GM12875 (cell line): ENCODE data around the gene KDM4B.

Experiments used
- H3K4me3 ChIP-seq: one replicate; pipeline ENCODE4 v1.5.1; 2011; ENCODE audit warnings: low read depth, low read length, control low read depth
- CTCF ChIP-seq: IDR thresholded peaks from 2 replicates; pipeline ENCODE4 v1.5.1; 2011; ENCODE audit warnings: low read depth, mild to moderate bottlenecking, control low read depth, inconsistent platforms, low read length, moderate library complexity, borderline replicate concordance; ENCODE audit not compliant: insufficient read depth

KDM4B gene

GRCh38 chr19:5030136-5030820, 61.4 kb downstream of the KDM4B start:
- H3K4me3 ChIP-seq: no peak overlapping the region
- no peak for TF ChIP-seq CTCF

DNA sequence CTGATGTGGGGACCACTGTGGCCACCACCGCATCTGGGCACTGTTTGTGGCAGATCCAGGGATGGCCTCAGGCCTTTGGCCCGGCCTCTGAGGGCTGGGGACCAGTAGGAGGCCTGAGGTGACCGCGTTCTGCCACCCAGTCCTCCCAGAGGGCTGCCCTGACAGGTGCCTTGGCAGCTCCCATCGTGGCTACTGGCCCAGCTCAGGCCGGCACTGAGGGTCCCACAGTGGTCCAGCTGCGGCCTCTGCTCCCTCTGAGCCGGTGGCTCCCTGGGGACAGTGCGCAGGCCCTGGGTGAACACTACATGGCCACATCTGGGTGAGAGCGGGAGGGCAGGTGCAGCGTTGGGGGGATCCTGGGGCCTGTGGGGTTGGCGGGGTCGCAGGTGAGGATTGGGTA, 61.9 kb downstream of the KDM4B start:
- no peak for TF ChIP-seq CTCF
- H3K4me3 ChIP-seq: no peak overlapping the region

- TF ChIP-seq CTCF: peak; percentile 91
- no peak overlapping the region for H3K4me3 ChIP-seq
Measured at GRCh38 chr19:5031231-5032100, 62.6 kb downstream of the KDM4B start.

DNA sequence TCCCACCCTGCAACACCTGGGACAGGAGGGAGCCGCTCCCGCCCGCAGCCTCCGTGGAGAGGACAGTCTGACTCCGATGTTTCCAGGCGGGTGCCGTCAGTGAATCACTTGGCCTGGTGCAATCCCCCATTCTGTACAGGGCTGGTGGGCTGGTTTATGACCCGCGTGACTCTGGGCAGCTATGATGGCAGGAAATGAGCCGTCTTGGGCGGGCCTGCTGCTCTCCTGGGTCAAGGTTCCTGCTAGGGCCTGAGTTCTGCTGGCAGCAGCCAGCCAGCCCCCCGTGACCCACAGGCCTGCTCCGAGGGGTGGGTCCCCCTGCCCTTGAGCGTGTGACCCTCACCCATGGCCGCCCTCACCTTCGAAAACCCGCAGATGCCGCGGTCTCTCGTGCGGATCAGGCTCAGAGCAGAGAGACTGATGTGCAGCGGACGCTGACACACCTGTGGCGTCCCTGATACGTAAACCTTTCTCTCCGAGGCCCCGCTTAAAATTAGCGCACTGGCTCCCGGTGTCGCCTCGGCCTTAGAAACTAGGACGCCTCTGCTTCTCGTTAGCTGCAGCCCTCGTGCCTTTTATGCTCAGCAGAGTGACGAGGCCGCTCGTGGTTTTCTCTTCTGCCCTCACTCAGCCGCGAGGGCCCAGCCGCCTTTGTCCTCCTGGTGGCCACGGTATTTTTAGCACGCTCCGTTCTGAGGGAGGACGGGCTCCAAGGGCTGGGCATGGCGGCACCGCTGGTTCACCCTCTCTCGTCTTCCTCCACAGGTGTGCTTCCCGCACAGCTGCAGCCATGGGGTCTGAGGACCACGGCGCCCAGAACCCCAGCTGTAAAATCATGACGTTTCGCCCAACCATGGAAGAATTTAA, 63.4 kb downstream of the KDM4B start:
- no peak for TF ChIP-seq CTCF
- no peak overlapping the region for H3K4me3 ChIP-seq

DNA sequence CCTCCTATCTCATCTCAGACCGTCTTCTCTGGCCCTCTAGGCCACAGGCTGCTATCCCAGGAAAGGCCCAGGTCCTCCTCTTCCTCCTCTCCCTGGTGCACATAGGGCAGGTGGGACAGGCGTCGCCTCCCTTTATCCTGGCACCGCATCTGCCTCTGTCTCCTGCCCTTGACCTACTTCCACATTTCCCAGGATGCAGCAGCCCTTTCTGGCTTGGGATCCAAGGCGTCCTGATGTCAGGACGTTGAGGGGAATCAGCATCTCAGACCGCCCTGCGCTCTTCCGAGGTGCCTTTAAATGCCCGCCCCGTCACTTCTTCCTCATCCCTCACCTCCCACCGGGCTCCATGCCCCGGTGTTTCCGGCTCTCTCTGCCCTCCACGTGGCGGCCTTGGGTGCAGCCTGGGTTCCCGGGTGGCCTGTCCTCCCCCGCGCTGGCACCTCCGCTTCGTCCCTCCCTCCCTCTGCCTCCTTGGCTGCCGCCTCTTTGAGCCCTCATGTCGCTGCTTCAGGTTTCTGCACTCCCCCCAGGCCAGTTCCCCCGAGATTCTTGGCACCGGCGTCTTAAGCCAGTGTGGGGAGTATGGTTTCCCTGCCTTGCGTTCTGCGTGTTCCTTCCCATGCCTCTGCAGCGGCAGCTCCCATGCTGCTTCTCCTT, 66.3 kb downstream of the KDM4B start:
- H3K4me3 ChIP-seq: no peak overlapping the region
- TF ChIP-seq CTCF: no peak

GRCh38 chr19:5035793-5036697, 67.1 kb downstream of the KDM4B start:
- TF ChIP-seq CTCF: no peak
- no peak overlapping the region for H3K4me3 ChIP-seq
